Measurements from ENCODE around the gene MMP10.

MMP10 gene

GRCh38 chr11:102780491-102780918, at the start of gene MMP10:
Gene MMP10 (minus strand): TSS chr11:102780628. CDS start chr11:102780591, 37 bp downstream.
- Mint-ChIP-seq H3K9me3 (no peaks in the 10 kb centered on the region), H3K4me1 (ENCODE audit: low read depth) (peaks cover 6% of the 10 kb centered on the region), H3K27me3 (peaks cover 34% of the 10 kb centered on the region), H3K27ac (no peak within 1 kb of the TSS), H3K4me3 (no peak within 1 kb of the TSS), H3K36me3 (ENCODE audit: low read depth) (no peaks in the 10 kb centered on the region)
- intact Hi-C loops (cut with micrococcal nuclease): loop anchor here (1.0 kb wide), 1 partner anchor 47 kb away; no protein-coding TSS in a partner anchor

- Mint-ChIP-seq H3K36me3 (ENCODE audit: low read depth) (no peaks in the 10 kb centered on the region), H3K9me3 (no peaks in the 10 kb centered on the region), H3K4me3 (no peak overlapping the region), H3K27ac (no peak overlapping the region), H3K4me1 (ENCODE audit: low read depth) (peaks cover 11% of the 10 kb centered on the region), H3K27me3 (peaks cover 38% of the 10 kb centered on the region)
- intact Hi-C loops (cut with micrococcal nuclease): no loop called here
Observed at GRCh38 chr11:102829316-102830000, 49.0 kb upstream of the MMP10 start.

GRCh38 chr11:102824556-102824955, 44.1 kb upstream of the MMP10 start:
- no peaks in the 10 kb centered on the region for H3K9me3 Mint-ChIP-seq
- peaks cover 4% of the 10 kb centered on the region for H3K4me1 Mint-ChIP-seq (ENCODE audit: low read depth)
- H3K4me3 Mint-ChIP-seq: no peak overlapping the region
- H3K27me3 Mint-ChIP-seq: peaks cover 6% of the 10 kb centered on the region
- intact Hi-C loops (cut with micrococcal nuclease): no loop called here
- H3K36me3 Mint-ChIP-seq (ENCODE audit: low read depth): no peaks in the 10 kb centered on the region
- H3K27ac Mint-ChIP-seq: no peak overlapping the region

- peaks cover 14% of the 10 kb centered on the region for H3K9me3 Mint-ChIP-seq
- no peaks in the 10 kb centered on the region for H3K36me3 Mint-ChIP-seq (ENCODE audit: low read depth)
- H3K4me3 Mint-ChIP-seq: no peak overlapping the region
- H3K4me1 Mint-ChIP-seq (ENCODE audit: low read depth): no peaks in the 10 kb centered on the region
- H3K27me3 Mint-ChIP-seq: peaks cover 24% of the 10 kb centered on the region
- no peak overlapping the region for H3K27ac Mint-ChIP-seq
- intact Hi-C loops (cut with micrococcal nuclease): no loop called here
Observed at GRCh38 chr11:102819491-102819890, 39.1 kb upstream of the MMP10 start.

DNA sequence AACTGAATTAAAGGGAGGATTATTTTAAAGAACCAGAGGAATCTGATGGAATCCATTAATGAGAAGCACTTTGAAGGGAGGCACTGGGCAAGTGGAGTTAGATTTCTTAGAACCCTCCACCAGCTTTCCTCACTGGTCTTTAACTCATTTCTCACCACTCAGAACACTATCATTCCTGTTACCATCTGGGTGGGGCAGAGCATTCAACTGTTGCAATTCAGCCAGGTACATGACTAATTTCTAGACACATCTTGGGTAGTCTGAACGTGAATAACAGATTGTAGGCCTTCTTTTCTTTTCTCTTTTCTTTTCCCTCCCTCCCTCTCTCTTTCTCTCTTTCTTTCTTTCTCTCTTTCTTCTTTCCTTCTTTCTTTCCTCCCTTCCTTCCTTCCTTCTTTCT, 33.1 kb upstream of the MMP10 start:
- Mint-ChIP-seq H3K27me3 (peaks cover 32% of the 10 kb centered on the region), H3K4me3 (no peak overlapping the region), H3K4me1 (ENCODE audit: low read depth) (no peaks in the 10 kb centered on the region), H3K27ac (no peak overlapping the region), H3K9me3 (peaks cover 14% of the 10 kb centered on the region), H3K36me3 (ENCODE audit: low read depth) (no peaks in the 10 kb centered on the region)
- intact Hi-C loops (cut with micrococcal nuclease): no loop called here

DNA sequence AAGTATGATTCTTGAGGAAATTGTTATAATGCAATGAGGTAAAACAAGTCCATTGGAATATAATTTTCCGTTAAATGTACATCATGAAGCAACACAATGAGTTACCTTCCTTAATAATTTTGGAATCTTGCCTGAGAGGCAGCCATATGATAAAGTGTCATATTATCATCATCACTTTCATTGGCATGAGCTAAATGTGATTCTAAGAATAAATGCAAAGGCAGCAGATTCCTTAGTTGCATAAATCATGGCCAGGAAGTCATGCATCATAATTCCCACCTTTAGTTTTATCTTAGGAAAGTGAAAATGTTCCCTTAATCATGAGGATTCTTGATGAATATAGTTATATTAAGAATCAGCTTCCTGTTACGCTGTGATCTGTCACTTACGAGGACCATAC, 31.8 kb upstream of the MMP10 start:
- Mint-ChIP-seq H3K4me1 (ENCODE audit: low read depth) (no peaks in the 10 kb centered on the region), H3K36me3 (ENCODE audit: low read depth) (no peaks in the 10 kb centered on the region), H3K27ac (no peak overlapping the region), H3K9me3 (peaks cover 9% of the 10 kb centered on the region), H3K27me3 (peaks cover 33% of the 10 kb centered on the region), H3K4me3 (no peak overlapping the region)
- intact Hi-C loops (cut with micrococcal nuclease): no loop called here

DNA sequence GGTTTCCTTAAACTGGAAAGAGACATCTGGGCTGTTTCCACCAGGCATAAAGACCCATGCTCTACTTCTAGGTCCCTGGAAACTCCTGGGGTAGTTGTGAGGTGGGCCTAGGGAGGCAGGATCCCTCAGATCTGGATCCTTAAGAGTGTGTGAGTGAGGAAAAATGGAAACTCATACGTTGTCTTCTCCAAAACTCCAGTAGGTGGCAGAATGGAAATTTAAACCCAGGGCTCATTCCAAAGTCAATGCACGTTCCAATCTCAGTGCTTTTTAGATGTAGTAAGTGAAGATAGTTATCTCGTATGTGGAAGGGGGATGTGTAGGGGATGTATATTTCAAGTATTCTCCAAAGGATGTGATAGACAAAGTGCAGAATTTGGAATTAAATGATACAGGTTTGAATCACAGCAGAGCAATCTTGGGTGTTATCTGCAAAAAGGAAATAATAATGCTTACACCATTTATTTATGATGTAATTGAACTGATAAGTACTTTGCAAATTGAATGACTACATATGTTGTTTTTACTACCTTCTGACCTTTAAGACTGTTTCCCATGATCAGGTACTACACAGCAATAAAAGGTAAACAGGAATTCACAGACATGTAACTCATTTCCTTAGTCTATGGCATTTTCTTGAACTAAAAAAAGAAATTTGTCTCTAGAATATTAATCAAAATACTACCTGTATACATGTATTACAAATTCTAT, 30.7 kb upstream of the MMP10 start:
- Mint-ChIP-seq H3K4me3 (no peak overlapping the region), H3K27ac (no peak overlapping the region)
- intact Hi-C loops (cut with micrococcal nuclease): loop anchor here (2.0 kb wide), 1 partner anchor 130 kb away; no protein-coding TSS in a partner anchor

DNA sequence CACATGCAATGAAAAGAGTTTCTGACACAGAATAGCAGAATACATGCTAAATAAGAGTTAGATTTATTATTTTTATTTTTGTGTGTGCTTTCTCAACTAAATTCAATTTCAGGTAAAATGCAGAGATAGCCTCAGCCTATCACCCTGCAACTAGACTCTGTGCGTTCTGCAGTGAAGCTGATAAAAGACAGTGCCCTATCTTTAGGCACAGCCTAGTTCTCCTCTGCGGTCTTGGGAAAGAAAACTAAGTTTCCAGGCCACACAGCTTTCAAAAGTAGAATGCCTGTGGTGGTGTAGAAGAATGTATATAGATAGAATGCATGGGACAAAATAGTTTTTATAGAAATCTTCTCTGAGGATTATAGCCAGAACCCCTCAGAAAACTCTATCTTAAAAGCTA, 29.5 kb upstream of the MMP10 start:
- Mint-ChIP-seq H3K9me3 (no peaks in the 10 kb centered on the region), H3K36me3 (ENCODE audit: low read depth) (no peaks in the 10 kb centered on the region), H3K27ac (no peak overlapping the region), H3K4me1 (ENCODE audit: low read depth) (no peaks in the 10 kb centered on the region), H3K4me3 (no peak overlapping the region), H3K27me3 (peaks cover 25% of the 10 kb centered on the region)
- intact Hi-C loops (cut with micrococcal nuclease): loop anchor here (2.0 kb wide), 1 partner anchor 131 kb away; no protein-coding TSS in a partner anchor

More for the DNA sequence above, 30.7 kb upstream of the MMP10 start:
- Mint-ChIP-seq H3K4me1 (ENCODE audit: low read depth) (no peaks in the 10 kb centered on the region), H3K36me3 (ENCODE audit: low read depth) (no peaks in the 10 kb centered on the region), H3K27me3 (peaks cover 27% of the 10 kb centered on the region), H3K9me3 (no peaks in the 10 kb centered on the region)

DNA sequence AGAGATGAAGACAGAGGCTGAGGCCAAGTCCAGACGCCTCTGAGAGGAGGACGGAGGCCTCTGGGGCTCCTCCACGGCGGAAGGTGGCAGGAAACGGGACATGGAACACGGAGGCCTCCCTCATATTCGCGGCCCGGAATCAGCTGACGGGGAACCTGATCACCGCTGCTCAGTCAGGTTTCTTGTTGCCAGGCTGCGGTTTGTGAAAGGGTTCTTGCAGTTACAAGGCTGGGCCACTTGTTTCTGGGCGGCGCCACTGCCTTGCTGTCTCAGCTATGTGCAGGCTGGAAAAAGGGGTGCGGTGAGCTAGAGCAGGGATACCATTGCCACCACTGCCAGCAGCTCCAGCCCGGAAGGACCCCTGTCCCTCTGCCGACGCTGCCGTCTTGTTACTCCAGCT, 27.5 kb upstream of the MMP10 start:
- H3K9me3 Mint-ChIP-seq: no peaks in the 10 kb centered on the region
- H3K27ac Mint-ChIP-seq: no peak overlapping the region
- intact Hi-C loops (cut with micrococcal nuclease): no loop called here
- H3K27me3 Mint-ChIP-seq: peaks cover 23% of the 10 kb centered on the region
- no peak overlapping the region for H3K4me3 Mint-ChIP-seq
- no peaks in the 10 kb centered on the region for H3K4me1 Mint-ChIP-seq (ENCODE audit: low read depth)
- no peaks in the 10 kb centered on the region for H3K36me3 Mint-ChIP-seq (ENCODE audit: low read depth)

DNA sequence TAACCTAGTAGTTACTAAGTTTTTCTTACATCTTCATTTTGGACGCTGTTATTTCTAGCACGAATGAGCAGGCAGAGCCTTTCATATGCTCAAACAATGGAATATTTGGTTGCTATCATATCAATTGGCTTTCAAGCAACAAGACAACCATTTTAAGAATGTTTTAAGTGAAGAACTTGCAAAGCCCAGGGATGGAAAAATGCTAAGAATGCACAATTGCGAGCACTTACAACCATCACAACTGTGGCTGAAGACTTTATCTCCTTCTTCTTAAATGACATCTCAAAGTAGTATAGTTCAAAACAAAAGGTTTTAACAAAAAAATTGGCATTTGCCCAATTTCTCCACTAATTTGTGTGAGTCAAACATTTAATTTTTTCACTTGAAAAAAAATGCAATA, 25.9 kb upstream of the MMP10 start:
- H3K9me3 Mint-ChIP-seq: no peaks in the 10 kb centered on the region
- intact Hi-C loops (cut with micrococcal nuclease): no loop called here
- H3K4me1 Mint-ChIP-seq (ENCODE audit: low read depth): no peaks in the 10 kb centered on the region
- no peaks in the 10 kb centered on the region for H3K36me3 Mint-ChIP-seq (ENCODE audit: low read depth)
- H3K27ac Mint-ChIP-seq: no peak overlapping the region
- no peak overlapping the region for H3K4me3 Mint-ChIP-seq
- H3K27me3 Mint-ChIP-seq: peaks cover 24% of the 10 kb centered on the region

GRCh38 chr11:102802341-102802740, 21.9 kb upstream of the MMP10 start:
- Mint-ChIP-seq H3K9me3 (no peaks in the 10 kb centered on the region), H3K36me3 (ENCODE audit: low read depth) (no peaks in the 10 kb centered on the region), H3K27ac (no peak overlapping the region), H3K4me3 (no peak overlapping the region), H3K4me1 (ENCODE audit: low read depth) (peaks cover 6% of the 10 kb centered on the region), H3K27me3 (peaks cover 12% of the 10 kb centered on the region)
- intact Hi-C loops (cut with micrococcal nuclease): no loop called here

GRCh38 chr11:102800767-102801166, 20.3 kb upstream of the MMP10 start:
- H3K4me1 Mint-ChIP-seq (ENCODE audit: low read depth): peaks cover 6% of the 10 kb centered on the region
- H3K27ac Mint-ChIP-seq: no peak overlapping the region
- no peak overlapping the region for H3K4me3 Mint-ChIP-seq
- intact Hi-C loops (cut with micrococcal nuclease): no loop called here
- H3K9me3 Mint-ChIP-seq: no peaks in the 10 kb centered on the region
- H3K36me3 Mint-ChIP-seq (ENCODE audit: low read depth): no peaks in the 10 kb centered on the region
- peaks cover 15% of the 10 kb centered on the region for H3K27me3 Mint-ChIP-seq

DNA sequence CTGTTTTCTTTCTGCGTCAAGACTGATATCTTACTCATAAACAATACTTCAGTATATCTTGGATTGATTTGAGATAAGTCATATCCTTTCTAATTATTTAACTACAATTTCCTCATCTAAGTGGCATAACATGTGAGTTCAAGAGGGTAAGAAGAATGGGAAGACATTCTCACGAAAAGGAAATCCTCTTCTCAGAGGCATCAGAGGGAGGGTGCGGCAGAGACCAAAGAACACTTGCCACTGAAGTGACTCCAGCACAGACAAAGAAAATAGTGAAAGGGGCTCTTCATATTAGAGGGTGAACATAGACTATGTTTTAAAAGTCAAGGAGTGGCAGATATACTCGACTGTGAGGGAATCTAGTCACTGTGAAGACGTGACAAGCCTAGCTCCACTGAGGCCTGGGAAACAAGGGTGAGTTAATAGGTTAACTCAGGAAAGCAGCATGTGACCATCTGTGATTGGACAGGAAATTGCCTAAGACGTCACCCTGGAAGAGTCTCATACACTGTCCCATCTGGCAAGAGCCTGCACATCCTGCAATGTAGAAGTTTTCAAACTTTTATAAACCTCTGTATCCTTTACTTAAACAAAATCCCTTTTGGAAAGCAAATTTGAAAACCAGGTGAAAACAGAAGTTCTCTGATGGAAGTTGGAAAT, 19.4 kb upstream of the MMP10 start:
- no peak overlapping the region for H3K27ac Mint-ChIP-seq
- H3K4me1 Mint-ChIP-seq (ENCODE audit: low read depth): peaks cover 6% of the 10 kb centered on the region
- intact Hi-C loops (cut with micrococcal nuclease): no loop called here

More for the DNA sequence above, 19.4 kb upstream of the MMP10 start:
- H3K27me3 Mint-ChIP-seq: peaks cover 14% of the 10 kb centered on the region
- H3K36me3 Mint-ChIP-seq (ENCODE audit: low read depth): no peaks in the 10 kb centered on the region
- H3K9me3 Mint-ChIP-seq: no peaks in the 10 kb centered on the region
- no peak overlapping the region for H3K4me3 Mint-ChIP-seq

All from dendritic cell treated with granulocyte-macrophage colony-stimulating factor and Interleukin-4, amounts not matched to agents 40 ng/mL and 50 ng/mL, for 4 days (primary cell).